T-helper 22 cell (primary cell): ENCODE measurements around the gene CD74.
A peak's percentile ranks its signal among the peaks of the same experiment; 100 is the strongest.
"Not testable (repeated sequence)": the region's sequence is repeated elsewhere in the genome, so short reads cannot be mapped to it uniquely, and the experiment has no call there.

Experiments used
- DNase-seq: peaks from one replicate; pipeline ENCODE4 v3.0.0-alpha.2; 2020; ENCODE audit warnings: low read depth

The CD74 gene

GRCh38 chr5:150441813-150442698 lies 29.3 kb upstream of the CD74 start:
- DNase-seq = no peak

GRCh38 chr5:150440948-150441812 lies 28.5 kb upstream of the CD74 start:
- DNase-seq = no peak

- no peak for DNase-seq
These were observed 26.3 kb upstream of the CD74 start for GRCh38 chr5:150438873-150439546.

GRCh38 chr5:150436141-150436680 lies 23.5 kb upstream of the CD74 start:
- DNase-seq = peak; percentile 73

- no peak for DNase-seq
These were observed 21.8 kb upstream of the CD74 start for GRCh38 chr5:150434464-150434863.

GRCh38 chr5:150431574-150431973 lies 18.9 kb upstream of the CD74 start:
- DNase-seq = no peak

- DNase-seq = no peak
These were observed 18.3 kb upstream of the CD74 start for GRCh38 chr5:150431048-150431447.

GRCh38 chr5:150429410-150429873 lies 16.7 kb upstream of the CD74 start:
- DNase-seq = no peak

GRCh38 chr5:150428978-150429377 lies 16.3 kb upstream of the CD74 start:
- DNase-seq = no peak

GRCh38 chr5:150428106-150428876 lies 15.6 kb upstream of the CD74 start:
- no peak for DNase-seq

GRCh38 chr5:150426165-150426564 lies 13.5 kb upstream of the CD74 start:
- DNase-seq = not testable (repeated sequence)

- DNase-seq = no peak
These were observed 10.0 kb upstream of the CD74 start for GRCh38 chr5:150422758-150423157.

- DNase-seq = no peak
These were observed 9.4 kb upstream of the CD74 start for GRCh38 chr5:150422075-150422474.

- no peak for DNase-seq
These were observed 7.0 kb upstream of the CD74 start for GRCh38 chr5:150419630-150420270.

GRCh38 chr5:150413902-150414790 lies 1.4 kb upstream of the CD74 start:
- not testable (repeated sequence) for DNase-seq

GRCh38 chr5:150413176-150413901 lies 629 bp upstream of the CD74 start:
- DNase-seq = no peak

GRCh38 chr5:150411245-150411979 lies 1.3 kb downstream of the CD74 start:
- peak; percentile 53 for DNase-seq
